PC-9 (cell line): Measurements from ENCODE around the gene LMOD3.

Experiments used
- EZH2 ChIP-seq: fragments of 200-600 bp; sonication (generic); IDR thresholded peaks from 2 replicates; pipeline ENCODE4 v1.8.0; 2017; ENCODE audit warnings: antibody characterized with exemption, low read depth
- TF ChIP-seq, protein P1 (sequence below): fragments of 200-600 bp; sonication (generic); conservative IDR thresholded peaks from 2 replicates; pipeline ENCODE4 v1.6.1; 2017; ENCODE audit warnings: mixed run types, antibody characterized with exemption, mild to moderate bottlenecking, moderate library complexity

GRCh38 chr3:69130689-69131088 lies 8.3 kb upstream of the LMOD3 start:
- TF ChIP-seq, protein P1, sequence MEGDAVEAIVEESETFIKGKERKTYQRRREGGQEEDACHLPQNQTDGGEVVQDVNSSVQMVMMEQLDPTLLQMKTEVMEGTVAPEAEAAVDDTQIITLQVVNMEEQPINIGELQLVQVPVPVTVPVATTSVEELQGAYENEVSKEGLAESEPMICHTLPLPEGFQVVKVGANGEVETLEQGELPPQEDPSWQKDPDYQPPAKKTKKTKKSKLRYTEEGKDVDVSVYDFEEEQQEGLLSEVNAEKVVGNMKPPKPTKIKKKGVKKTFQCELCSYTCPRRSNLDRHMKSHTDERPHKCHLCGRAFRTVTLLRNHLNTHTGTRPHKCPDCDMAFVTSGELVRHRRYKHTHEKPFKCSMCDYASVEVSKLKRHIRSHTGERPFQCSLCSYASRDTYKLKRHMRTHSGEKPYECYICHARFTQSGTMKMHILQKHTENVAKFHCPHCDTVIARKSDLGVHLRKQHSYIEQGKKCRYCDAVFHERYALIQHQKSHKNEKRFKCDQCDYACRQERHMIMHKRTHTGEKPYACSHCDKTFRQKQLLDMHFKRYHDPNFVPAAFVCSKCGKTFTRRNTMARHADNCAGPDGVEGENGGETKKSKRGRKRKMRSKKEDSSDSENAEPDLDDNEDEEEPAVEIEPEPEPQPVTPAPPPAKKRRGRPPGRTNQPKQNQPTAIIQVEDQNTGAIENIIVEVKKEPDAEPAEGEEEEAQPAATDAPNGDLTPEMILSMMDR, result no peak
- no peak for TF ChIP-seq EZH2
